Endothelial cell of umbilical vein (primary cell): ENCODE results near the gene AIDA. TPM values are rescaled to one million over a fixed set of nuclear protein-coding genes. Genes with fewer than 3 reads are reported as not detected.

Experiments
- BruUV-seq: library from RNA; stranded (reverse); fragments of 400-500 nt; replicated peaks from 2 replicates; lab custom pipeline; 2021; lab: Mats Ljungman, UMichigan
- CTCF ChIA-PET: fragments of 300-600, 350-600 bp; sonication (Branson Sonifier 250); formaldehyde crosslinking; loops from one replicate; lab custom pipeline; 2021; ENCODE audit warnings: antibody characterized with exemption, inconsistent platforms; lab: Charles Lee
- POLR2A ChIA-PET: fragments of 300-600, 350-600 bp; sonication (Branson Sonifier 250); formaldehyde crosslinking; loops from one replicate; lab custom pipeline; 2021; ENCODE audit warnings: antibody characterized with exemption, inconsistent platforms; lab: Charles Lee
- DNase-seq: peaks from one replicate; pipeline ENCODE4 v3.0.0-alpha.2; 2011; ENCODE audit warnings: low read depth, low spot score
- FAIRE-seq: peaks from 2 replicates; lab custom pipeline; 2011; peaks lifted over from hg19 to GRCh38; lab: Jason Lieb, UNC
- H2AFZ ChIP-seq: 2 replicates; pipeline ENCODE4 v1.6.0; 2012; ENCODE audit warnings: low read depth, low read length, control low read depth, inconsistent platforms
- H3K27ac ChIP-seq: 2 replicates; pipeline ENCODE4 v1.5.1; 2011; ENCODE audit warnings: low read depth, mild to moderate bottlenecking, control low read depth, low read length, moderate library complexity; ENCODE audit not compliant: insufficient read depth
- H3K27me3 ChIP-seq, 2 experiments: 2 replicates each; pipeline versions ENCODE4 v1.6.0 to v1.6.1; 2011; ENCODE audit warnings: low read length in 2 of 2, mixed read lengths in 1 of 2; ENCODE audit not compliant: control insufficient read depth in 2 of 2, insufficient read depth in 2 of 2
- H3K36me3 ChIP-seq, 2 experiments: 2 replicates in 1 of 2; 3 replicates in 1 of 2; pipeline ENCODE4 v1.5.1; 2011; ENCODE audit warnings: low read length in 2 of 2, mild to moderate bottlenecking in 1 of 2, moderate library complexity in 1 of 2; ENCODE audit not compliant: control insufficient read depth in 2 of 2, insufficient read depth in 2 of 2; ENCODE audit errors: extremely low read depth in 1 of 2
- H3K4me1 ChIP-seq: 3 replicates; pipeline ENCODE4 v1.5.1; 2011; ENCODE audit warnings: mild to moderate bottlenecking, low read length; ENCODE audit not compliant: control insufficient read depth, insufficient read depth; ENCODE audit errors: extremely low read depth
- H3K4me2 ChIP-seq: 2 replicates; pipeline ENCODE4 v1.6.1; 2011; ENCODE audit warnings: low read length, control low read depth, mixed read lengths; ENCODE audit not compliant: insufficient read depth
- H3K4me3 ChIP-seq, 3 experiments: fragments of 200-600 bp in 1 of 3; sonication (generic), shearing (Covaris generic) in 1 of 3; replicated peaks in 1 of 3; 2 replicates each; pipeline ENCODE4 v1.5.1; 2011 to 2016; ENCODE audit warnings: control low read depth in 3 of 3, low read length in 3 of 3, mild to moderate bottlenecking in 2 of 3, inconsistent platforms in 1 of 3, low read depth in 1 of 3, moderate library complexity in 1 of 3; ENCODE audit not compliant: insufficient read depth in 1 of 3
- H3K79me2 ChIP-seq: 2 replicates; pipeline ENCODE4 v1.6.0; 2012; ENCODE audit warnings: low read length, inconsistent platforms; ENCODE audit not compliant: control insufficient read depth, insufficient read depth
- H3K9ac ChIP-seq: replicated peaks from 2 replicates; pipeline ENCODE3; 2011; ENCODE audit warnings: low read length, control low read depth; ENCODE audit not compliant: insufficient read depth; ENCODE audit errors: extremely low read depth
- H3K9me1 ChIP-seq: replicated peaks from 3 replicates; pipeline ENCODE4 v1.6.0; 2011; ENCODE audit warnings: mild to moderate bottlenecking, low read length; ENCODE audit not compliant: control insufficient read depth, insufficient read depth; ENCODE audit errors: extremely low read depth
- H3K9me3 ChIP-seq: replicated peaks from 2 replicates; pipeline ENCODE4 v1.5.1; 2012; ENCODE audit warnings: low read length, inconsistent platforms; ENCODE audit not compliant: control insufficient read depth, insufficient read depth
- H4K20me1 ChIP-seq: replicated peaks from 2 replicates; pipeline ENCODE3; 2011; ENCODE audit warnings: mild to moderate bottlenecking, low read length; ENCODE audit not compliant: control insufficient read depth, insufficient read depth; ENCODE audit errors: extremely low read depth
- CTCF ChIP-seq, 2 donors: IDR thresholded peaks; 1 replicate in 1 of 2; 2 replicates in 1 of 2; pipeline ENCODE4 v1.5.1; 2011; ENCODE audit warnings: low read length in 2 of 2, mild to moderate bottlenecking in 2 of 2, moderate library complexity in 2 of 2, control low read depth in 1 of 2, inconsistent platforms in 1 of 2, low read depth in 1 of 2; ENCODE audit not compliant: insufficient read depth in 1 of 2; ENCODE audit errors: extremely low read depth in 1 of 2
- EZH2 ChIP-seq: IDR thresholded peaks from 2 replicates; pipeline ENCODE4 v1.6.1; 2012; ENCODE audit warnings: borderline replicate concordance, low read depth, mild to moderate bottlenecking, moderate library complexity, low read length, inconsistent platforms; ENCODE audit not compliant: severe bottlenecking
- FOS ChIP-seq: IDR thresholded peaks from 2 replicates; pipeline ENCODE4 v1.6.1; 2011; ENCODE audit warnings: mild to moderate bottlenecking, low read length, moderate library complexity, borderline replicate concordance; ENCODE audit not compliant: insufficient read depth
- GATA2 ChIP-seq: IDR thresholded peaks from 2 replicates; pipeline ENCODE4 v1.7.0; 2011; ENCODE audit warnings: low read depth, mild to moderate bottlenecking, moderate library complexity, mixed read lengths, low read length; ENCODE audit not compliant: insufficient read length, insufficient read depth
- JUN ChIP-seq: IDR thresholded peaks from 2 replicates; pipeline ENCODE4 v1.6.1; 2011; ENCODE audit warnings: borderline replicate concordance, low read depth; ENCODE audit not compliant: insufficient read length, insufficient read depth
- MAX ChIP-seq: IDR thresholded peaks from 2 replicates; pipeline ENCODE4 v1.6.1; 2011; ENCODE audit not compliant: insufficient read depth, insufficient read length
- MYC ChIP-seq: IDR thresholded peaks from one replicate; pipeline ENCODE4 v1.6.1; 2011; ENCODE audit warnings: mild to moderate bottlenecking, low read depth, low read length
- POLR2A ChIP-seq: IDR thresholded peaks from 2 replicates; pipeline ENCODE4 v1.6.1; 2012; ENCODE audit warnings: low read depth, mild to moderate bottlenecking, control low read depth, low read length
- POLR2AphosphoS5 ChIP-seq: IDR thresholded peaks from 2 replicates; pipeline ENCODE4 v1.6.1; 2012; ENCODE audit warnings: low read depth, mild to moderate bottlenecking, control low read depth, low read length, moderate library complexity; ENCODE audit not compliant: insufficient read depth
- dilution Hi-C: fragments of 300-500 bp; cut with MboI; formaldehyde crosslinking; loops from one replicate; pipeline ENCODE4 v1.15.0; 2019; ENCODE audit warnings: low sequenced_read_pairs; ENCODE audit not compliant: extremely low pct_ligation_motif_present
- intact Hi-C: fragments of 100-400 bp; cut with micrococcal nuclease; formaldehyde crosslinking; loops from one replicate; pipeline ENCODE4 v1.10.0; 2022
- polyA plus RNA-seq, 4 experiments: library from polyadenylated mRNA; depleted of rRNA in 3 of 4; stranded (reverse) in 3 of 4; unstranded in 1 of 4; fragments of >200 nt; gene quantifications; 2 replicates each; pipeline versions ENCODE4 v1.2.1 to v1.2.3, GENCODE V29; 2011 to 2012; ENCODE audit warnings: missing spikeins in 1 of 4
- total RNA-seq: library from RNA; stranded (reverse); gene quantifications from 2 replicates; pipeline ENCODE4 v1.2.3, GENCODE V29; 2021

AIDA gene
- total and polyA plus RNA-seq, 2 donors (not counting 3 experiments of a cell fraction or from before 2014, with no cell fraction given), result 32.8 to 75.4 TPM

DNA sequence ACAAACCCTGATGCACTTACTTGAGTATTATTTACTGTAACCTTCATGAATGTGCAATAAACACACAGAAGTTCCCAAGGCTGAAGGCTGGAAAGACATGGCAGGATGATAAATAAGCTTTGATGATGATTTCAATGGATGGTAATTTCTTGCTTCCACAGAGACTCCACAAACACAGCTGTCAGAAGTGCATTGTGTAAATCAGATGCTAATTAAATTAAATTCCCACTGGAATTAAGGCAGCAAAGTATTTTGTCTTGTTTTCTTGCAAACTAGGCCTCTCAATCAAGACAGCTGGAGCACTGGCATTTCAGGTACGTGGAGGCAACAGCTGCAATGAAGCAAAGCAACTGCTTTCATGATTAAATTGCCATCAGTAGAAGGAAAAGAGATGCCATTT lies 48.8 kb upstream of the AIDA start:
- CTCF ChIA-PET, result interaction anchor here (1.3 kb wide), 1 partner anchor 10 kb away, joined by 3 read pairs; no protein-coding TSS in a partner anchor
- POLR2A ChIA-PET, result no interaction called here

More for the DNA sequence above, 48.8 kb upstream of the AIDA start:
- Histone ChIP-seq H3K27me3 (peaks cover 0 to 4% of the 10 kb centered on the region in 2 experiments), H3K9ac (no peak overlapping the region), H3K9me1 (no peaks in the 10 kb centered on the region), H3K4me2 (no peak overlapping the region), H3K9me3 (no peaks in the 10 kb centered on the region), H2AFZ (no peak overlapping the region), H3K4me3 (no peak overlapping the region), H3K4me1 (no peaks in the 10 kb centered on the region), H3K79me2 (no peaks in the 10 kb centered on the region), H4K20me1 (no peaks in the 10 kb centered on the region), H3K27ac (no peak overlapping the region), H3K36me3 (no peaks in the 10 kb centered on the region)
- intact Hi-C loops, result no loop called here
- DNase-seq (no peak), FAIRE-seq (no peak)
- no TSS peak for BruUV-seq
- dilution Hi-C loops, result no loop called here
- TF ChIP-seq POLR2A, result no peak
- TF ChIP-seq POLR2AphosphoS5, result no peak
- no peak for TF ChIP-seq FOS
- TF ChIP-seq EZH2, result no peak
- TF ChIP-seq CTCF (IDR thresholded peaks at IDR 0.05; ENCODE audit: extremely low read depth in 1 of 2, insufficient read depth in 1 of 2, low read depth in 1 of 2, low read length in 2 of 2), result no peak
- no peak for TF ChIP-seq MAX
- no peak for TF ChIP-seq JUN
- no peak for TF ChIP-seq MYC
- TF ChIP-seq GATA2, result no peak
